ENCODE results near the gene FLOT2. TPM values are rescaled to one million over a fixed set of nuclear protein-coding genes. Genes with fewer than 3 reads are reported as not detected.

FLOT2 gene
- total RNA-seq, 4 donors from 2014 or later: 15.3 to 37.9 (median 28.4) TPM

DNA sequence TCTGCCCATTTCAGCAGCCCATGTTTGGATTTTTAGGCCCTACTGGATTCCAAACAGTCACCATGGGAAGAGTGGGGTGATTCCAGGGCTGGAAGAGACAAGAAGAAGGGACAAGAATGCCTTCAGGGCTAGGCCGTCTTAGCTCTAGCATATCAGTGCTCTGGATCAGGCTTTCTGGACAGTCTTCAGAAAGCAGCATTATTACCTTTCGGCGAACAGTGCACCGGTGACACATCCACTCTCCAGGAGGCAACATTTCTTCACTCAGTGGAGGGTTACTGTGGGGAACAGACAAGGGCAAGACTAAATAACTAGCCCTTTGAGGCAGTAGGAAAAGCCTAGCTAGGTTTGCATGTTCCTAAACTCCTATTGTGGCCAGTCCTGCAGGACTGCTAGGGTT is 29.3 kb upstream of the FLOT2 start:
- Histone ChIP-seq H3K27me3 (no peaks in the 10 kb centered on the region), H3K4me3 (no peak overlapping the region), H3K27ac (peak overlapping the region; percentile 50 to 70 (median 59)), H3K36me3 (peaks cover 0 to 27% of the 10 kb centered on the region in 2 donors), H3K4me1 (peaks cover 21 to 24% of the 10 kb centered on the region in 2 donors), H3K9me3 (no peaks in the 10 kb centered on the region)
- intact Hi-C loops (cut with DNase I; ENCODE audit: low total_unique reads): no loop called here
- in situ Hi-C loops (cut with MboI; ENCODE audit: low sequenced_read_pairs in 4 of 4): no loop called here
- DNase-seq (no peak), ATAC-seq (no peak)
- TF ChIP-seq POLR2A (IDR thresholded peaks at IDR 0.05): no peak
- TF ChIP-seq, protein P1, sequence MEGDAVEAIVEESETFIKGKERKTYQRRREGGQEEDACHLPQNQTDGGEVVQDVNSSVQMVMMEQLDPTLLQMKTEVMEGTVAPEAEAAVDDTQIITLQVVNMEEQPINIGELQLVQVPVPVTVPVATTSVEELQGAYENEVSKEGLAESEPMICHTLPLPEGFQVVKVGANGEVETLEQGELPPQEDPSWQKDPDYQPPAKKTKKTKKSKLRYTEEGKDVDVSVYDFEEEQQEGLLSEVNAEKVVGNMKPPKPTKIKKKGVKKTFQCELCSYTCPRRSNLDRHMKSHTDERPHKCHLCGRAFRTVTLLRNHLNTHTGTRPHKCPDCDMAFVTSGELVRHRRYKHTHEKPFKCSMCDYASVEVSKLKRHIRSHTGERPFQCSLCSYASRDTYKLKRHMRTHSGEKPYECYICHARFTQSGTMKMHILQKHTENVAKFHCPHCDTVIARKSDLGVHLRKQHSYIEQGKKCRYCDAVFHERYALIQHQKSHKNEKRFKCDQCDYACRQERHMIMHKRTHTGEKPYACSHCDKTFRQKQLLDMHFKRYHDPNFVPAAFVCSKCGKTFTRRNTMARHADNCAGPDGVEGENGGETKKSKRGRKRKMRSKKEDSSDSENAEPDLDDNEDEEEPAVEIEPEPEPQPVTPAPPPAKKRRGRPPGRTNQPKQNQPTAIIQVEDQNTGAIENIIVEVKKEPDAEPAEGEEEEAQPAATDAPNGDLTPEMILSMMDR (IDR thresholded peaks at IDR 0.05 in 4 of 5, conservative IDR thresholded peaks at IDR 0.05 in 1 of 5): no peak

GRCh38 chr17:28926366-28926765 is 28.8 kb upstream of the FLOT2 start:
- peak overlapping the region; percentile 50 to 70 (median 59) for H3K27ac ChIP-seq

GRCh38 chr17:28925912-28926365 is 28.4 kb upstream of the FLOT2 start:
- H3K27me3 ChIP-seq: no peaks in the 10 kb centered on the region

More at GRCh38 chr17:28926366-28926765, 28.8 kb upstream of the FLOT2 start:
- Histone ChIP-seq H3K36me3 (peaks cover 0 to 31% of the 10 kb centered on the region in 2 donors), H3K27me3 (no peaks in the 10 kb centered on the region), H3K4me1 (peaks cover 20 to 21% of the 10 kb centered on the region in 2 donors), H3K4me3 (no peak overlapping the region), H3K9me3 (no peaks in the 10 kb centered on the region)
- ATAC-seq (no peak), DNase-seq (no peak)
- intact Hi-C loops (cut with DNase I; ENCODE audit: low total_unique reads) (no loop called here), in situ Hi-C loops (cut with MboI; ENCODE audit: low sequenced_read_pairs in 4 of 4) (no loop called here)
- TF ChIP-seq, protein P1 (IDR thresholded peaks at IDR 0.05 in 4 of 5, conservative IDR thresholded peaks at IDR 0.05 in 1 of 5): no peak
- peak in 1 of 2 donors; percentile 2 for TF ChIP-seq POLR2A (IDR thresholded peaks at IDR 0.05)

GRCh38 chr17:28920201-28920600 is 22.7 kb upstream of the FLOT2 start:
- Histone ChIP-seq H3K36me3 (peaks cover 5 to 89% of the 10 kb centered on the region in 2 donors), H3K27ac (no peak overlapping the region), H3K27me3 (no peaks in the 10 kb centered on the region), H3K4me1 (peaks cover 0 to 15% of the 10 kb centered on the region in 2 donors), H3K4me3 (no peak overlapping the region), H3K9me3 (no peaks in the 10 kb centered on the region)
- intact Hi-C loops (cut with DNase I; ENCODE audit: low total_unique reads): no loop called here
- DNase-seq (no peak), ATAC-seq (no peak)
- TF ChIP-seq, protein P1 (IDR thresholded peaks at IDR 0.05 in 4 of 5, conservative IDR thresholded peaks at IDR 0.05 in 1 of 5): no peak
- no peak for TF ChIP-seq POLR2A (IDR thresholded peaks at IDR 0.05)
- in situ Hi-C loops (cut with MboI; ENCODE audit: low sequenced_read_pairs in 4 of 4): no loop called here

More at GRCh38 chr17:28925912-28926365, 28.4 kb upstream of the FLOT2 start:
- in situ Hi-C loops (cut with MboI; ENCODE audit: low sequenced_read_pairs in 4 of 4) (no loop called here), intact Hi-C loops (cut with DNase I; ENCODE audit: low total_unique reads) (no loop called here)
- H3K27ac ChIP-seq: peak overlapping the region; percentile 50 to 70 (median 59)
- H3K9me3 ChIP-seq: no peaks in the 10 kb centered on the region
- no peak overlapping the region for H3K4me3 ChIP-seq
- peak in 1 of 2 donors; percentile 20 for ATAC-seq
- peaks cover 0 to 35% of the 10 kb centered on the region in 2 donors for H3K36me3 ChIP-seq
- TF ChIP-seq, protein P1 (IDR thresholded peaks at IDR 0.05 in 4 of 5, conservative IDR thresholded peaks at IDR 0.05 in 1 of 5): no peak
- TF ChIP-seq POLR2A (IDR thresholded peaks at IDR 0.05): peak in 1 of 2 donors; percentile 6
- H3K4me1 ChIP-seq: peaks cover 17 to 18% of the 10 kb centered on the region in 2 donors
- no peak for DNase-seq

Data from gastrocnemius medialis (tissue), 4 donors.